ENCODE measurements around the gene LMF2.
A peak's percentile ranks its signal among the peaks of the same experiment; 100 is the strongest.

Gene LMF2

GRCh38 chr22:50481045-50481439, 26.5 kb downstream of the LMF2 start:
- DNase-seq = no peak

- DNase-seq = no peak
Observed at GRCh38 chr22:50479721-50480120, 27.8 kb downstream of the LMF2 start.

- no peak for DNase-seq
Observed at GRCh38 chr22:50477923-50478322, 29.6 kb downstream of the LMF2 start.

- DNase-seq = no peak
Observed at GRCh38 chr22:50476868-50477267, 30.6 kb downstream of the LMF2 start.

- DNase-seq = no peak
Observed at GRCh38 chr22:50475652-50476002, 31.9 kb downstream of the LMF2 start.

GRCh38 chr22:50474710-50475651, 32.5 kb downstream of the LMF2 start, which contains the start of gene SBF1:
SBF1 (minus strand) TSS chr22:50475035; CDS start chr22:50474840, 195 bp downstream.
- DNase-seq = peak; percentile 73 to 74

- DNase-seq = no peak
Observed at GRCh38 chr22:50473855-50474671, 33.4 kb downstream of the LMF2 start.

- DNase-seq = no peak
Observed at GRCh38 chr22:50473088-50473487, 34.4 kb downstream of the LMF2 start.

GRCh38 chr22:50471962-50472361, 35.5 kb downstream of the LMF2 start:
- DNase-seq = no peak

- no peak for DNase-seq
Observed at GRCh38 chr22:50471197-50471847, 36.2 kb downstream of the LMF2 start.

- no peak for DNase-seq
Observed at GRCh38 chr22:50470491-50470890, 37.0 kb downstream of the LMF2 start.

GRCh38 chr22:50469377-50470305, 37.9 kb downstream of the LMF2 start:
- peak; percentile 59 for DNase-seq

- no peak for DNase-seq
Observed at GRCh38 chr22:50468626-50469025, 38.9 kb downstream of the LMF2 start.

GRCh38 chr22:50467773-50468440, 39.6 kb downstream of the LMF2 start:
- DNase-seq = no peak

GRCh38 chr22:50467341-50467740, 40.2 kb downstream of the LMF2 start:
- no peak for DNase-seq

- no peak for DNase-seq
Observed at GRCh38 chr22:50465066-50465930, 42.2 kb downstream of the LMF2 start.

- DNase-seq = no peak
Observed at GRCh38 chr22:50464451-50464850, 43.1 kb downstream of the LMF2 start.

GRCh38 chr22:50463188-50463900, 44.2 kb downstream of the LMF2 start:
- DNase-seq = no peak

- no peak for DNase-seq
Observed at GRCh38 chr22:50461979-50462540, 45.4 kb downstream of the LMF2 start.

- DNase-seq = no peak
Observed at GRCh38 chr22:50461536-50461935, 46.0 kb downstream of the LMF2 start.
